ENCODE results near the gene MAP1LC3A.
A peak's percentile ranks its signal among the peaks of the same experiment; 100 is the strongest.

Gene MAP1LC3A

GRCh38 chr20:34537651-34538050, 20.9 kb upstream of the MAP1LC3A start:
- no peak overlapping the region for H3K27ac Mint-ChIP-seq
- H3K27me3 Mint-ChIP-seq: no peaks in the 10 kb centered on the region
- peaks cover 49% of the 10 kb centered on the region for H3K36me3 Mint-ChIP-seq (ENCODE audit: low read depth)
- H3K4me3 Mint-ChIP-seq: no peak overlapping the region
- H3K9me3 Mint-ChIP-seq: no peaks in the 10 kb centered on the region
- H3K4me1 Mint-ChIP-seq (ENCODE audit: low read depth): peaks cover 12% of the 10 kb centered on the region

- Mint-ChIP-seq H3K36me3 (ENCODE audit: low read depth) (peaks cover 49% of the 10 kb centered on the region), H3K4me3 (no peak overlapping the region), H3K27me3 (no peaks in the 10 kb centered on the region), H3K9me3 (no peaks in the 10 kb centered on the region), H3K27ac (no peak overlapping the region), H3K4me1 (ENCODE audit: low read depth) (peaks cover 13% of the 10 kb centered on the region)
These were observed 19.8 kb upstream of the MAP1LC3A start for GRCh38 chr20:34538671-34539123.

- Mint-ChIP-seq H3K27me3 (no peaks in the 10 kb centered on the region), H3K4me3 (no peak overlapping the region), H3K9me3 (no peaks in the 10 kb centered on the region), H3K4me1 (ENCODE audit: low read depth) (peaks cover 23% of the 10 kb centered on the region), H3K36me3 (ENCODE audit: low read depth) (peaks cover 43% of the 10 kb centered on the region), H3K27ac (no peak overlapping the region)
These were observed 18.8 kb upstream of the MAP1LC3A start for GRCh38 chr20:34539756-34540155.

- no peak overlapping the region for H3K4me3 Mint-ChIP-seq
- peaks cover 24% of the 10 kb centered on the region for H3K4me1 Mint-ChIP-seq (ENCODE audit: low read depth)
- H3K27ac Mint-ChIP-seq: peak overlapping the region; percentile 42
- no peaks in the 10 kb centered on the region for H3K9me3 Mint-ChIP-seq
- peaks cover 36% of the 10 kb centered on the region for H3K36me3 Mint-ChIP-seq (ENCODE audit: low read depth)
- H3K27me3 Mint-ChIP-seq: no peaks in the 10 kb centered on the region
These were observed 17.8 kb upstream of the MAP1LC3A start for GRCh38 chr20:34540596-34541263.

GRCh38 chr20:34541264-34541901, 17.1 kb upstream of the MAP1LC3A start:
- Mint-ChIP-seq H3K4me1 (ENCODE audit: low read depth) (peaks cover 24% of the 10 kb centered on the region), H3K27me3 (no peaks in the 10 kb centered on the region), H3K27ac (peak overlapping the region; percentile 75), H3K9me3 (no peaks in the 10 kb centered on the region), H3K4me3 (no peak overlapping the region), H3K36me3 (ENCODE audit: low read depth) (peaks cover 33% of the 10 kb centered on the region)

- no peaks in the 10 kb centered on the region for H3K9me3 Mint-ChIP-seq
- H3K27me3 Mint-ChIP-seq: no peaks in the 10 kb centered on the region
- no peak overlapping the region for H3K4me3 Mint-ChIP-seq
- H3K27ac Mint-ChIP-seq: no peak overlapping the region
- peaks cover 29% of the 10 kb centered on the region for H3K36me3 Mint-ChIP-seq (ENCODE audit: low read depth)
- peaks cover 24% of the 10 kb centered on the region for H3K4me1 Mint-ChIP-seq (ENCODE audit: low read depth)
These were observed 16.6 kb upstream of the MAP1LC3A start for GRCh38 chr20:34541917-34542316.

- no peaks in the 10 kb centered on the region for H3K27me3 Mint-ChIP-seq
- H3K36me3 Mint-ChIP-seq (ENCODE audit: low read depth): peaks cover 24% of the 10 kb centered on the region
- no peaks in the 10 kb centered on the region for H3K9me3 Mint-ChIP-seq
- no peak overlapping the region for H3K27ac Mint-ChIP-seq
- H3K4me3 Mint-ChIP-seq: no peak overlapping the region
- H3K4me1 Mint-ChIP-seq (ENCODE audit: low read depth): peaks cover 24% of the 10 kb centered on the region
These were observed 16.1 kb upstream of the MAP1LC3A start for GRCh38 chr20:34542439-34542838.

- no peaks in the 10 kb centered on the region for H3K9me3 Mint-ChIP-seq
- no peak overlapping the region for H3K27ac Mint-ChIP-seq
- no peak overlapping the region for H3K4me3 Mint-ChIP-seq
These were observed 15.0 kb upstream of the MAP1LC3A start for GRCh38 chr20:34543463-34544056.

GRCh38 chr20:34544109-34544796, 14.3 kb upstream of the MAP1LC3A start:
- Mint-ChIP-seq H3K4me1 (ENCODE audit: low read depth) (peaks cover 24% of the 10 kb centered on the region), H3K27ac (no peak overlapping the region), H3K27me3 (no peaks in the 10 kb centered on the region), H3K36me3 (ENCODE audit: low read depth) (peaks cover 19% of the 10 kb centered on the region), H3K9me3 (no peaks in the 10 kb centered on the region), H3K4me3 (peak overlapping the region; percentile 15)

More at GRCh38 chr20:34543463-34544056, 15.0 kb upstream of the MAP1LC3A start:
- Mint-ChIP-seq H3K27me3 (no peaks in the 10 kb centered on the region), H3K36me3 (ENCODE audit: low read depth) (peaks cover 23% of the 10 kb centered on the region), H3K4me1 (ENCODE audit: low read depth) (peaks cover 24% of the 10 kb centered on the region)

GRCh38 chr20:34546751-34547181, 11.8 kb upstream of the MAP1LC3A start:
- Mint-ChIP-seq H3K27ac (no peak overlapping the region), H3K9me3 (no peaks in the 10 kb centered on the region), H3K27me3 (no peaks in the 10 kb centered on the region), H3K4me1 (ENCODE audit: low read depth) (peaks cover 14% of the 10 kb centered on the region), H3K36me3 (ENCODE audit: low read depth) (no peaks in the 10 kb centered on the region), H3K4me3 (no peak overlapping the region)

GRCh38 chr20:34547844-34548613, 10.5 kb upstream of the MAP1LC3A start:
- no peak overlapping the region for H3K4me3 Mint-ChIP-seq
- no peaks in the 10 kb centered on the region for H3K27me3 Mint-ChIP-seq
- no peaks in the 10 kb centered on the region for H3K36me3 Mint-ChIP-seq (ENCODE audit: low read depth)
- H3K9me3 Mint-ChIP-seq: no peaks in the 10 kb centered on the region
- no peak overlapping the region for H3K27ac Mint-ChIP-seq
- peaks cover 12% of the 10 kb centered on the region for H3K4me1 Mint-ChIP-seq (ENCODE audit: low read depth)

- no peaks in the 10 kb centered on the region for H3K36me3 Mint-ChIP-seq (ENCODE audit: low read depth)
- H3K4me1 Mint-ChIP-seq (ENCODE audit: low read depth): peaks cover 4% of the 10 kb centered on the region
- no peaks in the 10 kb centered on the region for H3K27me3 Mint-ChIP-seq
- no peak overlapping the region for H3K4me3 Mint-ChIP-seq
- H3K9me3 Mint-ChIP-seq: no peaks in the 10 kb centered on the region
- H3K27ac Mint-ChIP-seq: no peak overlapping the region
These were observed 9.1 kb upstream of the MAP1LC3A start for GRCh38 chr20:34549291-34549928.

- H3K9me3 Mint-ChIP-seq: no peaks in the 10 kb centered on the region
- H3K4me3 Mint-ChIP-seq: no peak overlapping the region
- no peaks in the 10 kb centered on the region for H3K36me3 Mint-ChIP-seq (ENCODE audit: low read depth)
- no peaks in the 10 kb centered on the region for H3K27me3 Mint-ChIP-seq
- H3K27ac Mint-ChIP-seq: no peak overlapping the region
- no peaks in the 10 kb centered on the region for H3K4me1 Mint-ChIP-seq (ENCODE audit: low read depth)
These were observed 8.6 kb upstream of the MAP1LC3A start for GRCh38 chr20:34549929-34550305.

GRCh38 chr20:34552569-34552968, 5.9 kb upstream of the MAP1LC3A start:
- Mint-ChIP-seq H3K27me3 (no peaks in the 10 kb centered on the region), H3K36me3 (ENCODE audit: low read depth) (no peaks in the 10 kb centered on the region), H3K9me3 (no peaks in the 10 kb centered on the region), H3K4me3 (no peak overlapping the region), H3K27ac (no peak overlapping the region), H3K4me1 (ENCODE audit: low read depth) (no peaks in the 10 kb centered on the region)
